ENCODE data around the gene PTGES.

Gene PTGES

GRCh38 chr9:129697656-129698253, 55.1 kb downstream of the PTGES start:
- Histone ChIP-seq H3K4me3 (peak overlapping the region; percentile 51 to 59), H3K4me1 (peaks cover 0 to 74% (median 44%) of the 10 kb centered on the region in 4 donors), H3K36me3 (no peaks in the 10 kb centered on the region), H3K9me3 (no peaks in the 10 kb centered on the region), H3K27ac (peak overlapping the region; percentile 84 to 91), H3K27me3 (no peaks in the 10 kb centered on the region)
- TF ChIP-seq, protein P1, sequence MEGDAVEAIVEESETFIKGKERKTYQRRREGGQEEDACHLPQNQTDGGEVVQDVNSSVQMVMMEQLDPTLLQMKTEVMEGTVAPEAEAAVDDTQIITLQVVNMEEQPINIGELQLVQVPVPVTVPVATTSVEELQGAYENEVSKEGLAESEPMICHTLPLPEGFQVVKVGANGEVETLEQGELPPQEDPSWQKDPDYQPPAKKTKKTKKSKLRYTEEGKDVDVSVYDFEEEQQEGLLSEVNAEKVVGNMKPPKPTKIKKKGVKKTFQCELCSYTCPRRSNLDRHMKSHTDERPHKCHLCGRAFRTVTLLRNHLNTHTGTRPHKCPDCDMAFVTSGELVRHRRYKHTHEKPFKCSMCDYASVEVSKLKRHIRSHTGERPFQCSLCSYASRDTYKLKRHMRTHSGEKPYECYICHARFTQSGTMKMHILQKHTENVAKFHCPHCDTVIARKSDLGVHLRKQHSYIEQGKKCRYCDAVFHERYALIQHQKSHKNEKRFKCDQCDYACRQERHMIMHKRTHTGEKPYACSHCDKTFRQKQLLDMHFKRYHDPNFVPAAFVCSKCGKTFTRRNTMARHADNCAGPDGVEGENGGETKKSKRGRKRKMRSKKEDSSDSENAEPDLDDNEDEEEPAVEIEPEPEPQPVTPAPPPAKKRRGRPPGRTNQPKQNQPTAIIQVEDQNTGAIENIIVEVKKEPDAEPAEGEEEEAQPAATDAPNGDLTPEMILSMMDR (IDR thresholded peaks at IDR 0.05): no peak
- intact Hi-C loops (cut with DNase I; ENCODE audit: low total_unique reads): no loop called here
- peak; percentile 79 to 90 for DNase-seq

GRCh38 chr9:129696944-129697655, 55.7 kb downstream of the PTGES start:
- TF ChIP-seq, protein P1 (IDR thresholded peaks at IDR 0.05): no peak
- DNase-seq: peak; percentile 71 to 91
- Histone ChIP-seq H3K9me3 (no peaks in the 10 kb centered on the region), H3K4me1 (peaks cover 0 to 68% (median 37%) of the 10 kb centered on the region in 4 donors), H3K4me3 (peak overlapping the region; percentile 51 to 59), H3K27me3 (no peaks in the 10 kb centered on the region), H3K36me3 (no peaks in the 10 kb centered on the region), H3K27ac (peak overlapping the region; percentile 84 to 91)
- intact Hi-C loops (cut with DNase I; ENCODE audit: low total_unique reads): no loop called here

DNA sequence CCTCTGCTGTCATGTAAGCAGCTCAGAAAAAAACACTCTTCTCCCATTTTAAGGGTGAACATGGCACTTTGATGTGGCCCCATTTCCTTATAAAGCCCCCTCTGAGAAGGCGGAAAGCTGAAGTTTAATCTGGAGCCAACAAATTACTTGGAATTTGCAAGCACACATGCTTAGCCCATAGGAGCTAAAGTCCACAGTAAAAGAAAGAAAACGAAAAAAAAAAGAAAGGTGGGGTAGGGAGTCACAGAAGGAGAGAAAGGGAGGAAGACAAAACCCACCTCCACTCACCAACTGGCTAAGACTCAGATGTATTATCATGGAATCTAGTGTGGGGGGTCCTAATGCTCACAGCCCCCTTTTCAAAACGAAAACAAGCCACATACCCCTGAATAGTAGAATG, 57.0 kb downstream of the PTGES start:
- intact Hi-C loops (cut with DNase I; ENCODE audit: low total_unique reads): no loop called here
- Histone ChIP-seq H3K27ac (peak overlapping the region; percentile 84 to 91), H3K4me3 (no peak overlapping the region), H3K9me3 (no peaks in the 10 kb centered on the region), H3K27me3 (no peaks in the 10 kb centered on the region), H3K36me3 (no peaks in the 10 kb centered on the region), H3K4me1 (peaks cover 0 to 57% (median 34%) of the 10 kb centered on the region in 4 donors)
- TF ChIP-seq, protein P1 (IDR thresholded peaks at IDR 0.05): no peak
- no peak for DNase-seq

- peak overlapping the region; percentile 84 to 91 for H3K27ac ChIP-seq
- H3K9me3 ChIP-seq: no peaks in the 10 kb centered on the region
- no peaks in the 10 kb centered on the region for H3K27me3 ChIP-seq
- DNase-seq: peak; percentile 58 to 94
- intact Hi-C loops (cut with DNase I; ENCODE audit: low total_unique reads): no loop called here
- peaks cover 0 to 57% (median 34%) of the 10 kb centered on the region in 4 donors for H3K4me1 ChIP-seq
- no peaks in the 10 kb centered on the region for H3K36me3 ChIP-seq
- TF ChIP-seq, protein P1 (IDR thresholded peaks at IDR 0.05): no peak
- no peak overlapping the region for H3K4me3 ChIP-seq
These were observed 58.6 kb downstream of the PTGES start for GRCh38 chr9:129694243-129694646.

GRCh38 chr9:129693741-129694140, 59.1 kb downstream of the PTGES start:
- H3K9me3 ChIP-seq: no peaks in the 10 kb centered on the region
- intact Hi-C loops (cut with DNase I; ENCODE audit: low total_unique reads): no loop called here
- DNase-seq: no peak
- peak overlapping the region; percentile 84 to 91 for H3K27ac ChIP-seq
- H3K4me1 ChIP-seq: peaks cover 0 to 53% (median 33%) of the 10 kb centered on the region in 4 donors
- no peak overlapping the region for H3K4me3 ChIP-seq
- no peaks in the 10 kb centered on the region for H3K36me3 ChIP-seq
- TF ChIP-seq, protein P1 (IDR thresholded peaks at IDR 0.05): no peak
- H3K27me3 ChIP-seq: no peaks in the 10 kb centered on the region

All from tibial artery (tissue), 4 donors.